Osteocyte (in vitro differentiated cells): ENCODE results near the gene TDRD9. TPM values are rescaled to one million over a fixed set of nuclear protein-coding genes. Genes with fewer than 3 reads are reported as not detected.

Source experiments
- DNase-seq: peaks from one replicate; pipeline ENCODE4 v3.0.0; 2021; ENCODE audit warnings: mixed read lengths; ENCODE audit not compliant: unreplicated experiment; ENCODE audit errors: extremely low spot score
- H3K27ac Mint-ChIP-seq: one replicate; pipeline ENCODE4 v1.8.0; 2021; ENCODE audit warnings: mild to moderate bottlenecking, mixed read lengths; ENCODE audit not compliant: unreplicated experiment
- H3K27me3 Mint-ChIP-seq: one replicate; pipeline ENCODE4 v1.8.0; 2021; ENCODE audit warnings: mixed read lengths; ENCODE audit not compliant: unreplicated experiment
- H3K36me3 Mint-ChIP-seq: one replicate; pipeline ENCODE4 v1.8.0; 2021; ENCODE audit warnings: mixed read lengths; ENCODE audit not compliant: unreplicated experiment
- H3K4me1 Mint-ChIP-seq: one replicate; pipeline ENCODE4 v1.8.0; 2021; ENCODE audit warnings: mixed read lengths; ENCODE audit not compliant: unreplicated experiment
- H3K4me3 Mint-ChIP-seq: one replicate; pipeline ENCODE4 v1.8.0; 2021; ENCODE audit warnings: mild to moderate bottlenecking, moderate library complexity, mixed read lengths; ENCODE audit not compliant: unreplicated experiment
- H3K9me3 Mint-ChIP-seq: one replicate; pipeline ENCODE4 v1.8.0; 2021; ENCODE audit warnings: mixed read lengths; ENCODE audit not compliant: unreplicated experiment
- total RNA-seq: library from RNA; stranded (reverse); gene quantifications from 2 replicates; pipeline ENCODE4 v1.2.1, GENCODE V29; 2021
- TF ChIP-seq, protein P1 (sequence below): fragments of 200-600 bp; sonication (generic); IDR thresholded peaks from 2 replicates; pipeline ENCODE4 v1.5.0; 2021; ENCODE audit warnings: antibody characterized with exemption, mild to moderate bottlenecking, moderate library complexity

Gene TDRD9
- total RNA-seq, 1 donor from 2014 or later, result not detected

DNA sequence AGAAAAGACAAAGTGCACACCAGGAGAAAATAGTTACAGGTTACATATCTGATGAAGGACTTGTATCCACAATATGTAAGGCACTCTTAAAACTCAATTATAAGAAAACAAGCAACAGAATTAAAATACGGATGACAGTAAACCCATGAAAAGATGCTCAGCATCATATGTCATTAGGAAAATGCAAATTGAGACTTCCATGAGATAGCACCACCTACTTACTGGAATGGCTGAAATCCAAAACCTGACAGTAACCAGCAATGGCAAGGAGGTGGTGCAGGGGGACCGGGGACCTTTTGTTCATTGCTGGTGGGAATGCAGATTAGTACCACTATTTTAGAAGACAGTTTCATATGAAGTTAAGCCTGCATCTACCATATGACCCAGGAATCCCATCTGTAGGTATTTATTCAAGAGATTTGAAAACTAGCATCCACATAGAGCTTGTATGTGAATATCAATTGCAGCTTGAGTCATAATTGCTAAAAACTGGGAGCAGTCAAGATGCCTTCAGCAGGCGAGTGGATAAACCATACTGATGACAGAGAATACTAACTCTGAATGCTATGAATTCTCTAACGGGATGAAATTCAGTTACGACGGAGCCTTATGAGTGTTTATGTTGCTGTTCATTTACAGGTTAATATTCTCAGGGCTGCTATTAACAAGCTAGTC is 113.3 kb downstream of the TDRD9 start:
- Mint-ChIP-seq H3K4me1 (no peaks in the 10 kb centered on the region), H3K4me3 (no peak overlapping the region), H3K27ac (no peak overlapping the region), H3K27me3 (peaks cover 21% of the 10 kb centered on the region), H3K9me3 (no peaks in the 10 kb centered on the region), H3K36me3 (no peaks in the 10 kb centered on the region)
- TF ChIP-seq, protein P1, sequence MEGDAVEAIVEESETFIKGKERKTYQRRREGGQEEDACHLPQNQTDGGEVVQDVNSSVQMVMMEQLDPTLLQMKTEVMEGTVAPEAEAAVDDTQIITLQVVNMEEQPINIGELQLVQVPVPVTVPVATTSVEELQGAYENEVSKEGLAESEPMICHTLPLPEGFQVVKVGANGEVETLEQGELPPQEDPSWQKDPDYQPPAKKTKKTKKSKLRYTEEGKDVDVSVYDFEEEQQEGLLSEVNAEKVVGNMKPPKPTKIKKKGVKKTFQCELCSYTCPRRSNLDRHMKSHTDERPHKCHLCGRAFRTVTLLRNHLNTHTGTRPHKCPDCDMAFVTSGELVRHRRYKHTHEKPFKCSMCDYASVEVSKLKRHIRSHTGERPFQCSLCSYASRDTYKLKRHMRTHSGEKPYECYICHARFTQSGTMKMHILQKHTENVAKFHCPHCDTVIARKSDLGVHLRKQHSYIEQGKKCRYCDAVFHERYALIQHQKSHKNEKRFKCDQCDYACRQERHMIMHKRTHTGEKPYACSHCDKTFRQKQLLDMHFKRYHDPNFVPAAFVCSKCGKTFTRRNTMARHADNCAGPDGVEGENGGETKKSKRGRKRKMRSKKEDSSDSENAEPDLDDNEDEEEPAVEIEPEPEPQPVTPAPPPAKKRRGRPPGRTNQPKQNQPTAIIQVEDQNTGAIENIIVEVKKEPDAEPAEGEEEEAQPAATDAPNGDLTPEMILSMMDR, result no peak
- no peak for DNase-seq

GRCh38 chr14:104044016-104044415 is 115.8 kb downstream of the TDRD9 start:
- H3K27me3 Mint-ChIP-seq, result peaks cover 16% of the 10 kb centered on the region
- no peaks in the 10 kb centered on the region for H3K36me3 Mint-ChIP-seq
- no peaks in the 10 kb centered on the region for H3K9me3 Mint-ChIP-seq
- no peak for DNase-seq
- no peak overlapping the region for H3K27ac Mint-ChIP-seq
- H3K4me3 Mint-ChIP-seq, result no peak overlapping the region
- TF ChIP-seq, protein P1, result no peak
- no peaks in the 10 kb centered on the region for H3K4me1 Mint-ChIP-seq

DNA sequence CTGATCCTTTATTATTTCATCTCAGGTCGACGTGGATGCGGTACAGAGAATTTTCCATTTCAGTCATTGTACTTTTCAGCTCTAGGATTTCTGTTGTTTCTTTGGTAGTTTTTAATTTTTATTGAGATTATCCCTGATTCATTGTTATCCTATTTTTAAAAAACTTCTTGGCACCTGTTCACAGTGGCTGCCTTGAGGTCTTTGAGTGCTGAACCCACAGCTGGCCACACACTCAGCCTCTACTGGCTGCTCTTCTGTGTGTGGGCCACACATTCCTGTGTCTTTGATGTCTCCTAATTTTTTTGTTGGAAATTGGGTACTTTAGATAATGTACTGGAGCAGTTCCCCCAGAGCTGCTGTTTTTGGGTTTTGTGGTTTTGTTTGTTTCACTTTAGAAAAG is 119.5 kb downstream of the TDRD9 start:
- peaks cover 18% of the 10 kb centered on the region for H3K27me3 Mint-ChIP-seq
- no peak for DNase-seq
- TF ChIP-seq, protein P1, result no peak
- H3K9me3 Mint-ChIP-seq, result no peaks in the 10 kb centered on the region
- H3K36me3 Mint-ChIP-seq, result no peaks in the 10 kb centered on the region
- H3K4me3 Mint-ChIP-seq, result no peak overlapping the region
- no peaks in the 10 kb centered on the region for H3K4me1 Mint-ChIP-seq
- H3K27ac Mint-ChIP-seq, result no peak overlapping the region

- Mint-ChIP-seq H3K4me3 (no peak overlapping the region), H3K4me1 (no peaks in the 10 kb centered on the region), H3K9me3 (no peaks in the 10 kb centered on the region), H3K36me3 (no peaks in the 10 kb centered on the region), H3K27me3 (peaks cover 23% of the 10 kb centered on the region), H3K27ac (no peak overlapping the region)
- no peak for DNase-seq
- TF ChIP-seq, protein P1, result no peak
Measured at GRCh38 chr14:104048758-104049507, 120.7 kb downstream of the TDRD9 start.

DNA sequence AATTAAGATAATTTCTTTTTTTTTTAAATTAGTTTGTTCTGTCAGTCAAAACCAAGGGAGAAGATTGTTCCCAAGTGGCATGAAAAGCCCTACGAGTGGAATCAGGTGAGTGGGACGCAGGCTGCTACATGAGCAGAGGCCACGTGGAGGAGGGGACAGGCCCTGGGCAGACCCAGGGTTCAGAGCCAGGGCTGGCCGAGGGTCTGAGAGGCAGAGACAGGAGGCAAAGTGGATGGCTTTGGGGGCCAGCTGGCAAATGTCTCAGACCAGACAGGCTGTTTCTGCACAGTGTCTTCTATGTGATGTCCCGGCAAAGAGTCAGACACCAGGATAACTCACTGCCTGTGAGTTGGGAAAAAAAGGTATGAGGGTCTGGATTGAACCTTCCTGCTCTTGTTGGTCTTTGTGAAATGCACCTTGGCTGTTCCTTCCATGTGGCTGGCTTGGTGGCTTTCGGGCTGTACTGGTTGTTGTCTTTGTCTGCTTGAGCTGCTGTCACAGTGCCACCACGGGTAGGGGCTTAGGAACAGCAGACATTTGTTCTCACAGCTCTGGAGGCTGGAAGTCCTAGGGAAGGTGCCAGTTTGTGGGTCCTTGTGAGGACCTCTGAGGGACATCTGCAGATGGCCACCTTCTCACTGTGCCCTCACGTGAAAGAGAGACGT is 121.5 kb downstream of the TDRD9 start:
- H3K4me3 Mint-ChIP-seq, result no peak overlapping the region
- TF ChIP-seq, protein P1, result no peak
- DNase-seq, result no peak
- no peak overlapping the region for H3K27ac Mint-ChIP-seq
- H3K9me3 Mint-ChIP-seq, result no peaks in the 10 kb centered on the region
- no peaks in the 10 kb centered on the region for H3K4me1 Mint-ChIP-seq
- peaks cover 18% of the 10 kb centered on the region for H3K27me3 Mint-ChIP-seq
- no peaks in the 10 kb centered on the region for H3K36me3 Mint-ChIP-seq
